Measurements from ENCODE around the gene TSPAN13.

The TSPAN13 gene

GRCh38 chr7:16744518-16745250 is 8.9 kb upstream of the TSPAN13 start:
- no peaks in the 10 kb centered on the region for H3K36me3 ChIP-seq (ENCODE audit: control insufficient read depth, insufficient read depth, low read length)
- no peaks in the 10 kb centered on the region for H3K4me1 ChIP-seq (ENCODE audit: control insufficient read depth, insufficient read depth, low read length)
- H3K27me3 ChIP-seq (ENCODE audit: control insufficient read depth, insufficient read depth, low read length): no peaks in the 10 kb centered on the region

GRCh38 chr7:16745645-16746044 is 7.9 kb upstream of the TSPAN13 start:
- H3K27me3 ChIP-seq (ENCODE audit: control insufficient read depth, insufficient read depth, low read length): no peaks in the 10 kb centered on the region
- H3K27ac ChIP-seq (ENCODE audit: low read depth, low read length): no peak overlapping the region
- H3K4me1 ChIP-seq (ENCODE audit: control insufficient read depth, insufficient read depth, low read length): no peaks in the 10 kb centered on the region

More at GRCh38 chr7:16744518-16745250, 8.9 kb upstream of the TSPAN13 start:
- H3K9ac ChIP-seq (ENCODE audit: low read length): no peak overlapping the region
- H3K27ac ChIP-seq (ENCODE audit: low read depth, low read length): no peak overlapping the region
- H3K4me3 ChIP-seq (ENCODE audit: low read length): no peak overlapping the region

GRCh38 chr7:16747102-16747501 is 6.5 kb upstream of the TSPAN13 start:
- no peak overlapping the region for H3K27ac ChIP-seq (ENCODE audit: low read depth, low read length)
- H3K36me3 ChIP-seq (ENCODE audit: control insufficient read depth, insufficient read depth, low read length): no peaks in the 10 kb centered on the region
- no peaks in the 10 kb centered on the region for H3K27me3 ChIP-seq (ENCODE audit: control insufficient read depth, insufficient read depth, low read length)
- H3K9ac ChIP-seq (ENCODE audit: low read length): no peak overlapping the region
- H3K4me3 ChIP-seq (ENCODE audit: low read length): no peak overlapping the region
- H3K4me1 ChIP-seq (ENCODE audit: control insufficient read depth, insufficient read depth, low read length): no peaks in the 10 kb centered on the region

More at GRCh38 chr7:16745645-16746044, 7.9 kb upstream of the TSPAN13 start:
- Histone ChIP-seq H3K9ac (ENCODE audit: low read length) (no peak overlapping the region), H3K36me3 (ENCODE audit: control insufficient read depth, insufficient read depth, low read length) (no peaks in the 10 kb centered on the region), H3K4me3 (ENCODE audit: low read length) (no peak overlapping the region)

- no peak overlapping the region for H3K27ac ChIP-seq (ENCODE audit: low read depth, low read length)
- peaks cover 2% of the 10 kb centered on the region for H3K27me3 ChIP-seq (ENCODE audit: control insufficient read depth, insufficient read depth, low read length)
- no peak overlapping the region for H3K9ac ChIP-seq (ENCODE audit: low read length)
- peak overlapping the region; percentile 78 for H3K4me3 ChIP-seq (ENCODE audit: low read length)
- no peaks in the 10 kb centered on the region for H3K36me3 ChIP-seq (ENCODE audit: control insufficient read depth, insufficient read depth, low read length)
- no peaks in the 10 kb centered on the region for H3K4me1 ChIP-seq (ENCODE audit: control insufficient read depth, insufficient read depth, low read length)
Observed at GRCh38 chr7:16753932-16754855, 639 bp downstream of the TSPAN13 start.

- Histone ChIP-seq H3K4me1 (ENCODE audit: control insufficient read depth, insufficient read depth, low read length) (no peaks in the 10 kb centered on the region), H3K36me3 (ENCODE audit: control insufficient read depth, insufficient read depth, low read length) (no peaks in the 10 kb centered on the region), H3K27me3 (ENCODE audit: control insufficient read depth, insufficient read depth, low read length) (peaks cover 2% of the 10 kb centered on the region), H3K9ac (ENCODE audit: low read length) (no peak overlapping the region), H3K4me3 (ENCODE audit: low read length) (peak overlapping the region; percentile 78), H3K27ac (ENCODE audit: low read depth, low read length) (no peak overlapping the region)
Observed at GRCh38 chr7:16754856-16755317, 1.3 kb downstream of the TSPAN13 start.

- Histone ChIP-seq H3K27me3 (ENCODE audit: control insufficient read depth, insufficient read depth, low read length) (peaks cover 2% of the 10 kb centered on the region), H3K4me1 (ENCODE audit: control insufficient read depth, insufficient read depth, low read length) (no peaks in the 10 kb centered on the region), H3K4me3 (ENCODE audit: low read length) (peak overlapping the region; percentile 78), H3K36me3 (ENCODE audit: control insufficient read depth, insufficient read depth, low read length) (no peaks in the 10 kb centered on the region), H3K9ac (ENCODE audit: low read length) (no peak overlapping the region), H3K27ac (ENCODE audit: low read depth, low read length) (no peak overlapping the region)
Observed at GRCh38 chr7:16755397-16755796, 1.8 kb downstream of the TSPAN13 start.

GRCh38 chr7:16758036-16758435 is 4.5 kb downstream of the TSPAN13 start:
- Histone ChIP-seq H3K4me1 (ENCODE audit: control insufficient read depth, insufficient read depth, low read length) (no peaks in the 10 kb centered on the region), H3K9ac (ENCODE audit: low read length) (no peak overlapping the region), H3K27me3 (ENCODE audit: control insufficient read depth, insufficient read depth, low read length) (peaks cover 2% of the 10 kb centered on the region), H3K36me3 (ENCODE audit: control insufficient read depth, insufficient read depth, low read length) (no peaks in the 10 kb centered on the region), H3K4me3 (ENCODE audit: low read length) (no peak overlapping the region), H3K27ac (ENCODE audit: low read depth, low read length) (no peak overlapping the region)

- Histone ChIP-seq H3K27ac (ENCODE audit: low read depth, low read length) (no peak overlapping the region), H3K27me3 (ENCODE audit: control insufficient read depth, insufficient read depth, low read length) (peaks cover 2% of the 10 kb centered on the region), H3K4me3 (ENCODE audit: low read length) (no peak overlapping the region), H3K36me3 (ENCODE audit: control insufficient read depth, insufficient read depth, low read length) (no peaks in the 10 kb centered on the region), H3K9ac (ENCODE audit: low read length) (peak overlapping the region; percentile 33), H3K4me1 (ENCODE audit: control insufficient read depth, insufficient read depth, low read length) (no peaks in the 10 kb centered on the region)
Observed at GRCh38 chr7:16758631-16759611, 5.4 kb downstream of the TSPAN13 start.

- no peak overlapping the region for H3K4me3 ChIP-seq (ENCODE audit: low read length)
- H3K9ac ChIP-seq (ENCODE audit: low read length): no peak overlapping the region
- no peaks in the 10 kb centered on the region for H3K4me1 ChIP-seq (ENCODE audit: control insufficient read depth, insufficient read depth, low read length)
- H3K27ac ChIP-seq (ENCODE audit: low read depth, low read length): no peak overlapping the region
- no peaks in the 10 kb centered on the region for H3K27me3 ChIP-seq (ENCODE audit: control insufficient read depth, insufficient read depth, low read length)
- H3K36me3 ChIP-seq (ENCODE audit: control insufficient read depth, insufficient read depth, low read length): no peaks in the 10 kb centered on the region
Observed at GRCh38 chr7:16759840-16760239, 6.3 kb downstream of the TSPAN13 start.

- Histone ChIP-seq H3K27ac (ENCODE audit: low read depth, low read length) (no peak overlapping the region), H3K36me3 (ENCODE audit: control insufficient read depth, insufficient read depth, low read length) (no peaks in the 10 kb centered on the region), H3K27me3 (ENCODE audit: control insufficient read depth, insufficient read depth, low read length) (no peaks in the 10 kb centered on the region), H3K9ac (ENCODE audit: low read length) (no peak overlapping the region), H3K4me3 (ENCODE audit: low read length) (no peak overlapping the region), H3K4me1 (ENCODE audit: control insufficient read depth, insufficient read depth, low read length) (no peaks in the 10 kb centered on the region)
Observed at GRCh38 chr7:16762177-16762576, 8.6 kb downstream of the TSPAN13 start.

GRCh38 chr7:16764942-16765341 is 11.4 kb downstream of the TSPAN13 start:
- Histone ChIP-seq H3K27me3 (ENCODE audit: control insufficient read depth, insufficient read depth, low read length) (no peaks in the 10 kb centered on the region), H3K9ac (ENCODE audit: low read length) (no peak overlapping the region), H3K4me1 (ENCODE audit: control insufficient read depth, insufficient read depth, low read length) (no peaks in the 10 kb centered on the region), H3K27ac (ENCODE audit: low read depth, low read length) (no peak overlapping the region), H3K36me3 (ENCODE audit: control insufficient read depth, insufficient read depth, low read length) (no peaks in the 10 kb centered on the region), H3K4me3 (ENCODE audit: low read length) (no peak overlapping the region)

Data from rectal smooth muscle tissue (tissue), 1 donor.